ENCODE results near the gene FAT2.

Gene FAT2

GRCh38 chr5:151617383-151617840 is 26.3 kb upstream of the FAT2 start:
- no peak for DNase-seq
- intact Hi-C loops (cut with DNase I) = no loop called here

- no peak for DNase-seq
- intact Hi-C loops (cut with DNase I) = no loop called here
Observed at GRCh38 chr5:151615431-151615830, 24.3 kb upstream of the FAT2 start.

- DNase-seq = no peak
- intact Hi-C loops (cut with DNase I) = no loop called here
Observed at GRCh38 chr5:151614565-151614964, 23.4 kb upstream of the FAT2 start.

GRCh38 chr5:151612689-151613427 is 21.7 kb upstream of the FAT2 start:
- intact Hi-C loops (cut with DNase I) = no loop called here
- peak in 1 of 10 donors; percentile 42 for DNase-seq

- DNase-seq = no peak
- intact Hi-C loops (cut with DNase I) = no loop called here
Observed at GRCh38 chr5:151611127-151611775, 20.1 kb upstream of the FAT2 start.

GRCh38 chr5:151608522-151608921 is 17.4 kb upstream of the FAT2 start:
- no peak for DNase-seq
- intact Hi-C loops (cut with DNase I) = no loop called here

- intact Hi-C loops (cut with DNase I) = no loop called here
- no peak for DNase-seq
Observed at GRCh38 chr5:151607304-151607703, 16.2 kb upstream of the FAT2 start.

- DNase-seq = no peak
- intact Hi-C loops (cut with DNase I) = no loop called here
Observed at GRCh38 chr5:151605559-151605958, 14.4 kb upstream of the FAT2 start.

- DNase-seq = no peak
- intact Hi-C loops (cut with DNase I) = no loop called here
Observed at GRCh38 chr5:151602806-151603205, 11.7 kb upstream of the FAT2 start.

GRCh38 chr5:151601391-151601790 is 10.3 kb upstream of the FAT2 start:
- no peak for DNase-seq
- intact Hi-C loops (cut with DNase I) = no loop called here

GRCh38 chr5:151600069-151600665 is 9.0 kb upstream of the FAT2 start:
- intact Hi-C loops (cut with DNase I) = no loop called here
- DNase-seq = no peak

- DNase-seq = no peak
- intact Hi-C loops (cut with DNase I) = no loop called here
Observed at GRCh38 chr5:151598984-151599383, 7.9 kb upstream of the FAT2 start.

- no peak for DNase-seq
- intact Hi-C loops (cut with DNase I) = no loop called here
Observed at GRCh38 chr5:151598549-151598948, 7.4 kb upstream of the FAT2 start.

- no peak for DNase-seq
- intact Hi-C loops (cut with DNase I) = no loop called here
Observed at GRCh38 chr5:151597749-151598148, 6.6 kb upstream of the FAT2 start.

- intact Hi-C loops (cut with DNase I) = no loop called here
- DNase-seq = peak in 2 of 10 donors; percentile 43 to 75
Observed at GRCh38 chr5:151596828-151597539, 5.9 kb upstream of the FAT2 start.

GRCh38 chr5:151595411-151595826 is 4.3 kb upstream of the FAT2 start:
- intact Hi-C loops (cut with DNase I) = no loop called here
- peak in 1 of 10 donors; percentile 85 for DNase-seq

- DNase-seq = peak in 1 of 10 donors; percentile 50
- intact Hi-C loops (cut with DNase I) = no loop called here
Observed at GRCh38 chr5:151592855-151593408, 1.8 kb upstream of the FAT2 start.

GRCh38 chr5:151589878-151590570 is 1.1 kb downstream of the FAT2 start:
- intact Hi-C loops (cut with DNase I) = no loop called here
- DNase-seq = peak in 1 of 10 donors; percentile 60

- peak in 1 of 10 donors; percentile 30 for DNase-seq
- intact Hi-C loops (cut with DNase I) = no loop called here
Observed at GRCh38 chr5:151587796-151588555, 3.2 kb downstream of the FAT2 start.
